Measurements from ENCODE around the gene ZBTB49. TPM values are rescaled to one million over a fixed set of nuclear protein-coding genes. Genes with fewer than 3 reads are reported as not detected.

The ZBTB49 gene
- total and polyA plus RNA-seq, 2 of the 4 experiments (the other 2 are of a cell fraction): 3.2 to 4.8 TPM

- BruUV-seq (replicated peaks): no TSS peak
- no peak overlapping the region for H2BK20ac ChIP-seq (ENCODE audit: low read depth, low read length)
- POLR2A ChIA-PET (ENCODE audit: unreplicated experiment): no interaction called here
- no peak overlapping the region for H3K4ac ChIP-seq (ENCODE audit: low read depth, low read length)
- no peaks in the 10 kb centered on the region for H4K20me1 ChIP-seq (ENCODE audit: insufficient read depth, low read length)
- no peak overlapping the region for H2BK5ac ChIP-seq (ENCODE audit: low read depth, low read length, poor library complexity, severe bottlenecking)
- H3K9ac ChIP-seq (ENCODE audit: low read depth, low read length): no peak overlapping the region
- H3K4me1 ChIP-seq (ENCODE audit: control insufficient read depth, insufficient read depth, low read length): no peaks in the 10 kb centered on the region; the same call in 1 of the 2 replicates
- no peak overlapping the region for H2AFZ ChIP-seq (replicated peaks; ENCODE audit: low read length, poor library complexity)
- H3K4me2 ChIP-seq (ENCODE audit: low read depth, low read length): no peak overlapping the region
- H3K9me3 ChIP-seq (ENCODE audit: control insufficient read depth, insufficient read depth, low read length): no peaks in the 10 kb centered on the region
- no peak overlapping the region for H2BK120ac ChIP-seq (ENCODE audit: low read depth, low read length)
- DNase-seq (no peak), ATAC-seq (ENCODE audit: low read depth) (no peak)
- no peak overlapping the region for H4K91ac ChIP-seq (ENCODE audit: insufficient read depth, low read depth, low read length)
- dilution Hi-C loops (cut with HindIII; ENCODE audit: low sequenced_read_pairs, unreplicated experiment) (no loop called here), intact Hi-C loops (cut with micrococcal nuclease) (no loop called here), in situ Hi-C loops (cut with MboI; ENCODE audit: low sequenced_read_pairs) (no loop called here)
- no peak overlapping the region for H3K18ac ChIP-seq (ENCODE audit: low read depth, low read length)
- CTCF ChIA-PET: interaction anchor here (1.6 kb wide), 1 partner anchor 9 kb away, joined by 5 read pairs; no protein-coding TSS in a partner anchor
- H3K27ac ChIP-seq (ENCODE audit: insufficient read depth, low read length): no peak overlapping the region
- peak overlapping the region; percentile 23 for H2AK9ac ChIP-seq (replicated peaks; ENCODE audit: low read depth, low read length, poor library complexity)
- H3K79me1 ChIP-seq (ENCODE audit: low read depth in 1 of 2, low read length in 2 of 2): no peaks in the 10 kb centered on the region
- H2AK5ac ChIP-seq (ENCODE audit: low read depth, low read length): no peak overlapping the region
- TF ChIP-seq RCOR1 (IDR thresholded peaks at IDR 0.05; ENCODE audit: insufficient replicate concordance, low read length) (no peak), USF2 (IDR thresholded peaks at IDR 0.05; ENCODE audit: low read depth, low read length) (no peak), MAZ (IDR thresholded peaks at IDR 0.05; ENCODE audit: borderline replicate concordance, low read depth, low read length) (no peak), MAFK (IDR thresholded peaks at IDR 0.05; ENCODE audit: low read depth, low read length) (no peak), SMC3 (IDR thresholded peaks at IDR 0.05; ENCODE audit: low read depth, low read length) (no peak), MXI1 (IDR thresholded peaks at IDR 0.05; ENCODE audit: borderline replicate concordance, low read depth, low read length) (no peak), CHD1 (IDR thresholded peaks at IDR 0.05; ENCODE audit: low read depth, low read length) (no peak), ELK1 (IDR thresholded peaks at IDR 0.05; ENCODE audit: borderline replicate concordance, low read depth, low read length) (no peak), RFX5 (IDR thresholded peaks at IDR 0.05; ENCODE audit: low read depth, low read length) (no peak), CEBPB (IDR thresholded peaks at IDR 0.05; ENCODE audit: low read depth, low read length) (no peak), RAD21 (IDR thresholded peaks at IDR 0.05; ENCODE audit: low read length) (no peak)
- no peaks in the 10 kb centered on the region for H3K9me1 ChIP-seq (ENCODE audit: insufficient read depth, low read length)
- no peak overlapping the region for H3K4me3 ChIP-seq (ENCODE audit: insufficient read depth, low read depth, low read length)
- H2BK15ac ChIP-seq (ENCODE audit: low read depth, low read length): no peak overlapping the region
- H3K36me3 ChIP-seq (ENCODE audit: control insufficient read depth, insufficient read depth, low read length): peaks cover 29% of the 10 kb centered on the region
- no peak overlapping the region for H4K5ac ChIP-seq (ENCODE audit: low read depth, low read length)
- no peak overlapping the region for H3K23ac ChIP-seq (ENCODE audit: low read depth, low read length)
- H3K27me3 ChIP-seq (ENCODE audit: control insufficient read depth, insufficient read depth, low read length): no peaks in the 10 kb centered on the region
- no peak overlapping the region for H3K56ac ChIP-seq (ENCODE audit: extremely low read depth, insufficient read depth, low read length)
- no peak overlapping the region for H4K8ac ChIP-seq (ENCODE audit: low read depth in 2 of 2, low read length in 2 of 2)
- 100% methylated on average over 1 of the region's 11 CpGs; no CpG with 5 or more reads in 1 of the 2 experiments for WGBS, 2 experiments (ENCODE audit: extremely low coverage in 2 of 2, insufficient read length in 1 of 2)
- no peak overlapping the region for H3K14ac ChIP-seq (replicated peaks; ENCODE audit: low read depth, low read length)
Observed at GRCh38 chr4:4269331-4269731, 20.7 kb upstream of the ZBTB49 start.

Data from IMR-90 (cell line).